Naive thymus-derived CD4-positive, alpha-beta T cell (primary cell): ENCODE results near the gene KRTAP5-7. TPM values are rescaled to one million over a fixed set of nuclear protein-coding genes. Genes with fewer than 3 reads are reported as not detected.
A peak's percentile ranks its signal among the peaks of the same experiment; 100 is the strongest.

ENCODE experiments used
- ATAC-seq: fragments of 150-1000 bp; cut with Tn5 transposase; 2 replicates; pipeline ENCODE4 v1.10.0; 2021; ENCODE audit warnings: mild to moderate bottlenecking, moderate library complexity
- CTCF ChIA-PET: fragments of 350-600 bp; sonication (Branson Sonifier 250); formaldehyde crosslinking; loops from one replicate; lab custom pipeline; 2021; ENCODE audit warnings: antibody characterized with exemption; lab: Charles Lee
- POLR2A ChIA-PET: fragments of 350-600 bp; sonication (Branson Sonifier 250); formaldehyde crosslinking; loops from one replicate; lab custom pipeline; 2021; ENCODE audit warnings: antibody characterized with exemption, inconsistent platforms; lab: Charles Lee
- DNase-seq, 9 donors: peaks; one replicate each; pipeline versions ENCODE4 v3.0.0 to v3.0.0-alpha.2; 2020 to 2022; ENCODE audit warnings: mixed read lengths in 1 of 9
- H3K27ac ChIP-seq: one replicate; pipeline ENCODE4 v1.7.0; 2013; ENCODE audit warnings: mild to moderate bottlenecking, low read depth, low read length, moderate library complexity
- H3K27me3 ChIP-seq, 2 donors: one replicate each; pipeline ENCODE4 v1.7.0; 2013; ENCODE audit warnings: low read length in 2 of 2, mild to moderate bottlenecking in 2 of 2, moderate library complexity in 2 of 2; ENCODE audit not compliant: control insufficient read depth in 2 of 2, insufficient read depth in 2 of 2
- H3K36me3 ChIP-seq, 3 experiments: 1 replicate in 2 of 3; 2 replicates in 1 of 3; pipeline ENCODE4 v1.7.0; 2013; ENCODE audit warnings: low read length in 3 of 3, mild to moderate bottlenecking in 3 of 3, moderate library complexity in 1 of 3; ENCODE audit not compliant: insufficient read depth in 3 of 3, control insufficient read depth in 2 of 3
- H3K4me1 ChIP-seq, 2 donors: one replicate each; pipeline ENCODE4 v1.7.0; 2013; ENCODE audit warnings: low read length in 2 of 2, mild to moderate bottlenecking in 2 of 2, moderate library complexity in 1 of 2; ENCODE audit not compliant: control insufficient read depth in 2 of 2, insufficient read depth in 2 of 2
- H3K4me3 ChIP-seq: 2 replicates; pipeline ENCODE4 v1.7.0; 2013; ENCODE audit warnings: mild to moderate bottlenecking, low read length
- H3K9me3 ChIP-seq, 3 experiments: 1 replicate in 2 of 3; 2 replicates in 1 of 3; pipeline ENCODE4 v1.7.0; 2013; ENCODE audit warnings: low read length in 3 of 3; ENCODE audit not compliant: control insufficient read depth in 2 of 3
- H3K27ac Mint-ChIP-seq, 9 donors: one replicate each; pipeline ENCODE4 v1.8.0; 2020 to 2022; ENCODE audit warnings: mixed read lengths in 9 of 9, mild to moderate bottlenecking in 8 of 9, moderate library complexity in 5 of 9, inconsistent platforms in 2 of 9
- H3K27me3 Mint-ChIP-seq, 5 donors: one replicate each; pipeline ENCODE4 v1.8.0; 2021 to 2022; ENCODE audit warnings: mixed read lengths in 5 of 5, mild to moderate bottlenecking in 1 of 5
- H3K36me3 Mint-ChIP-seq, 5 donors: one replicate each; pipeline ENCODE4 v1.8.0; 2020 to 2022; ENCODE audit warnings: mixed read lengths in 5 of 5, mild to moderate bottlenecking in 3 of 5, inconsistent platforms in 1 of 5
- H3K4me1 Mint-ChIP-seq, 7 donors: one replicate each; pipeline ENCODE4 v1.8.0; 2020 to 2022; ENCODE audit warnings: mixed read lengths in 7 of 7, mild to moderate bottlenecking in 3 of 7, inconsistent platforms in 1 of 7
- H3K4me3 Mint-ChIP-seq, 10 donors: one replicate each; pipeline ENCODE4 v1.8.0; 2020 to 2022; ENCODE audit warnings: mild to moderate bottlenecking in 10 of 10, mixed read lengths in 10 of 10, moderate library complexity in 6 of 10, inconsistent platforms in 2 of 10
- H3K9me3 Mint-ChIP-seq, 11 donors: one replicate each; pipeline ENCODE4 v1.8.0; 2020 to 2022; ENCODE audit warnings: mixed read lengths in 11 of 11, mild to moderate bottlenecking in 4 of 11, inconsistent platforms in 1 of 11, moderate library complexity in 1 of 11
- intact Hi-C, 2 donors: fragments of 100-400 bp; cut with micrococcal nuclease; formaldehyde crosslinking; loops; one replicate each; pipeline ENCODE4 v1.15.1; 2023
- polyA plus RNA-seq, 2 donors: library from polyadenylated mRNA; unstranded; fragments of 300-500 nt; fragmentation: Illumina TruSeq; gene quantifications; one replicate each; pipeline ENCODE4 v1.2.3, GENCODE V29; 2021
- total RNA-seq, 6 experiments: library from RNA in 5 of 6; stranded (reverse) in 5 of 6; gene quantifications; 1 replicate in 5 of 6; 2 replicates in 1 of 6; pipeline ENCODE4 v1.2.3 and lab custom pipeline; 2021 to 2026

KRTAP5-7 gene
- total and polyA plus RNA-seq, 7 experiments from 2014 or later = 0.21 to 0.37 TPM; not detected in 5

DNA sequence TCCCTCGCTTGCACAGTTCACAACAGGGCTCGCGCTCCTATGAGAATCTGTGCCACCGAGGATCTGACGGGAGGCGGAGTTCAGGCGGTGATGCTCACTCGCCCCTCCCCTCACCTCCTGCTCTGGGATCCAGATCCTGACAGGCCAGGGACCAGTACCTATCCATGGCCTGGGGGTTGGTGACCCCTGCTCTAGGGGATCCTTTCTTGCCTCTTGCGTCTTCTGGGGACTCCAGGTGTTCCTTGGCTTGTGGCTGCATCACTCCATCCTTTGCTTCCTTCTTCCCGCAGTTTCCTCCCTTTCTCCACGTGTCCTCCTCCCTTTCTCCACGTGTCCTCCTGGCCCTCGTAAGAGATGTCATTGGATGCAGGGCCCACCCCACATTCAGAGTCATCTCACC lies 30.6 kb upstream of the KRTAP5-7 start:
- no peaks in the 10 kb centered on the region for H3K9me3 ChIP-seq
- Mint-ChIP-seq H3K36me3 (peaks cover 35 to 89% (median 68%) of the 10 kb centered on the region in 5 donors), H3K27ac (no peak overlapping the region), H3K9me3 (no peaks in the 10 kb centered on the region), H3K27me3 (no peaks in the 10 kb centered on the region), H3K4me3 (no peak overlapping the region), H3K4me1 (peaks cover 0 to 5% (median 0%) of the 10 kb centered on the region in 7 donors)
- H3K27me3 ChIP-seq = no peaks in the 10 kb centered on the region
- ATAC-seq (no peak), DNase-seq (no peak)
- no peak overlapping the region for H3K27ac ChIP-seq
- ChIA-PET POLR2A (no interaction called here), CTCF (no interaction called here)
- intact Hi-C loops = no loop called here
- no peaks in the 10 kb centered on the region for H3K4me1 ChIP-seq
- H3K36me3 ChIP-seq = peaks cover 7 to 93% (median 21%) of the 10 kb centered on the region in 3 experiments
- no peak overlapping the region for H3K4me3 ChIP-seq

DNA sequence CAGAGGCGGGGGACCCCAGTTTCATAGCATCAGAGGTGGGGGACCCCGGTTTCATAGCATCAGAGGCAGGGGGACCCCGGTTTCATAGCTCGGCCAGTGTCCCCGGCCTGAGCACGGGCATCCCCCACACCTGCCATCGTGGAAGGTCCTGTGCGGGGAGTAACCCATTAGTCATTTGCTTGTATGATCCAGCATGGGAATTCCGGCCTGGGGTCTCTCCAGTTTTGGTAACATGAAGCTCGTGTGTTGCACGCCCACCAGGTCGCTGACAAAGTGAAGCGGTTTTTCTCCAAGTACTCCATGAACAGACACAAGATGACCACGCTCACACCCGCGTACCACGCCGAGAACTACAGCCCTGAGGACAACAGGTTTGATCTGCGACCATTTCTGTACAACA lies 29.0 kb upstream of the KRTAP5-7 start:
- no peak overlapping the region for H3K27ac Mint-ChIP-seq
- H3K27me3 Mint-ChIP-seq = no peaks in the 10 kb centered on the region
- H3K4me1 Mint-ChIP-seq = peaks cover 0 to 5% (median 0%) of the 10 kb centered on the region in 7 donors
- Histone ChIP-seq H3K9me3 (no peaks in the 10 kb centered on the region), H3K4me1 (no peaks in the 10 kb centered on the region), H3K27me3 (no peaks in the 10 kb centered on the region), H3K27ac (no peak overlapping the region), H3K4me3 (no peak overlapping the region), H3K36me3 (peaks cover 7 to 89% (median 13%) of the 10 kb centered on the region in 3 experiments)
- no peak overlapping the region for H3K4me3 Mint-ChIP-seq
- intact Hi-C loops = no loop called here
- no peak for ATAC-seq
- H3K36me3 Mint-ChIP-seq = peaks cover 26 to 87% (median 57%) of the 10 kb centered on the region in 5 donors
- peaks cover 0 to 2% (median 0%) of the 10 kb centered on the region in 11 donors for H3K9me3 Mint-ChIP-seq
- ChIA-PET CTCF (no interaction called here), POLR2A (no interaction called here)
- DNase-seq = no peak

DNA sequence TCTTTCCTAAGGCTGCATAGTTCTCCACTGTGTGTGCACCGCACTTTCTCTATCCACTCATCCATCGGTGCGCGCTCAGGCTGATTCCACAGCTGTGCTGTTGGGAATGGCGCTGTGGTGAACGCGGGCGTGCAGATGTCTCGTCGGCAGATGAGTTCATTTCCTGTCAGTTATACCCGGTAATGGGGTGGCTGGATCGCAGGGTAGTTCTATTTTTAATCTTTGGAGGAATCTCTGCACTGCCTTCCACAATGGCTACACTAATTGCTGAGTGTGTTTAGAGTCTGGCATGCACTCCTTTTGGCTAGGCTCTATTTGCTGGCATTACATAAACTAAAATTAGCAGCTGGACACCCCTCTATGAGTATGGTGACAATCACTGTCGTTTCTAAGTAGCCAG lies 27.9 kb upstream of the KRTAP5-7 start:
- peaks cover 0 to 5% (median 0%) of the 10 kb centered on the region in 7 donors for H3K4me1 Mint-ChIP-seq
- ChIA-PET POLR2A (no interaction called here), CTCF (no interaction called here)
- peak overlapping the region in 1 of 10 donors; percentile 15 for H3K4me3 Mint-ChIP-seq
- ATAC-seq = no peak
- H3K4me1 ChIP-seq = no peaks in the 10 kb centered on the region
- no peaks in the 10 kb centered on the region for H3K27me3 Mint-ChIP-seq
- no peak overlapping the region for H3K27ac ChIP-seq
- intact Hi-C loops = no loop called here
- H3K9me3 ChIP-seq = no peaks in the 10 kb centered on the region
- peaks cover 0 to 2% (median 0%) of the 10 kb centered on the region in 11 donors for H3K9me3 Mint-ChIP-seq
- DNase-seq = no peak
- H3K27me3 ChIP-seq = no peaks in the 10 kb centered on the region
- peaks cover 26 to 93% (median 63%) of the 10 kb centered on the region in 5 donors for H3K36me3 Mint-ChIP-seq
- H3K36me3 ChIP-seq = peaks cover 7 to 92% (median 17%) of the 10 kb centered on the region in 3 experiments
- no peak overlapping the region for H3K27ac Mint-ChIP-seq
- no peak overlapping the region for H3K4me3 ChIP-seq

DNA sequence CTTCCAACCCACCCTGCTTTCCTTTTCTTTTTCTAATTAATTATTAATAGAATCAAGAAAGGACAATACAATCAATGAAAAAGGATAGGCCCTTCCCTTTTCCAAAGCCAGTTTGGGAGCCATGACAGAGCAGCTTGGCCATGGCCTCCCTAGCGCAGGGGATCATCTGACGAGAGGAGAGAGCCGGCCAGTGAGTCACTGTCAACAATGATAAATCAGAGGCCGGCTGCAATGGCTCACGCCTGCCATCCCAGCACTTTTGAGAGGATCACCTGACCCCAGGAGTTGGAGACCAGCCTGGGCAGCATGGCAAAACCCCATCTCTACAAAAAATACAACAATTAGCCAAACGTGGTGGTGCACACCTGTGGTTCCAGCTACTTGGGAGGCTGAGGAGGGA lies 27.5 kb upstream of the KRTAP5-7 start:
- Histone ChIP-seq H3K27ac (no peak overlapping the region), H3K36me3 (peaks cover 7 to 92% (median 17%) of the 10 kb centered on the region in 3 experiments), H3K4me1 (no peaks in the 10 kb centered on the region), H3K4me3 (no peak overlapping the region), H3K27me3 (no peaks in the 10 kb centered on the region), H3K9me3 (no peaks in the 10 kb centered on the region)
- ChIA-PET CTCF (no interaction called here), POLR2A (no interaction called here)
- H3K27ac Mint-ChIP-seq = no peak overlapping the region
- H3K4me3 Mint-ChIP-seq = no peak overlapping the region
- intact Hi-C loops = no loop called here
- H3K4me1 Mint-ChIP-seq = peaks cover 0 to 5% (median 0%) of the 10 kb centered on the region in 7 donors
- DNase-seq (no peak), ATAC-seq (no peak)
- peaks cover 28 to 91% (median 63%) of the 10 kb centered on the region in 5 donors for H3K36me3 Mint-ChIP-seq
- H3K9me3 Mint-ChIP-seq = peaks cover 0 to 2% (median 0%) of the 10 kb centered on the region in 11 donors
- H3K27me3 Mint-ChIP-seq = no peaks in the 10 kb centered on the region

DNA sequence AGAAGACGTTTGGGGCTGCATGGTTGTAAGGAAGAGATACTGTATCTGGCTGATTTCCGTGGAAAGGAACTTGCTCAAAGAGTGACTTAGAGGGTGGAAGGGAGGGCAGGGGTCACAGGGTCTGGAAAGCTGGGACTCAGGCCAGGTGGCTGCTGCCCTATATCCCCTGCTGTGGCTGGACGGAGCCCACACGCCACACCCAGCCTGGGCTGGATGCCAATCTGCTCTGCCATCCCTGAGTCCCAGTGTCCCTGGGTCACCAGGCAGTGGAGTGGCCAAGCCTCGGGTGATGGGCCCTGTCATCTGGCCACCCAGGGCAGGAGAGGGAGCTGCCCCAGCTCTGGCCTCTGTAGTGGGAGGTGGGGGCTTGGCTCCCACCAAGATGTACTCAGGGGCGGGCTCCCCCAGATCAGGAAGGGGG lies 26.5 kb upstream of the KRTAP5-7 start:
- H3K36me3 Mint-ChIP-seq = peaks cover 31 to 91% (median 63%) of the 10 kb centered on the region in 5 donors
- peaks cover 7 to 88% (median 13%) of the 10 kb centered on the region in 3 experiments for H3K36me3 ChIP-seq
- intact Hi-C loops = no loop called here
- no peaks in the 10 kb centered on the region for H3K9me3 ChIP-seq
- H3K27me3 Mint-ChIP-seq = no peaks in the 10 kb centered on the region
- no peak overlapping the region for H3K4me3 ChIP-seq
- no peaks in the 10 kb centered on the region for H3K4me1 ChIP-seq
- ChIA-PET POLR2A (no interaction called here), CTCF (no interaction called here)
- H3K9me3 Mint-ChIP-seq = peaks cover 0 to 10% (median 2%) of the 10 kb centered on the region in 11 donors
- DNase-seq (no peak), ATAC-seq (no peak)
- H3K4me1 Mint-ChIP-seq = peaks cover 0 to 5% (median 0%) of the 10 kb centered on the region in 7 donors
- H3K4me3 Mint-ChIP-seq = no peak overlapping the region
- H3K27me3 ChIP-seq = no peaks in the 10 kb centered on the region
- H3K27ac ChIP-seq = no peak overlapping the region
- no peak overlapping the region for H3K27ac Mint-ChIP-seq

GRCh38 chr11:71501071-71501985 lies 25.7 kb upstream of the KRTAP5-7 start:
- H3K4me3 Mint-ChIP-seq = no peak overlapping the region
- ChIA-PET POLR2A (no interaction called here), CTCF (no interaction called here)
- intact Hi-C loops = no loop called here
- peaks cover 0 to 17% (median 3%) of the 10 kb centered on the region in 11 donors for H3K9me3 Mint-ChIP-seq
- no peak overlapping the region for H3K27ac Mint-ChIP-seq
- H3K27me3 ChIP-seq = no peaks in the 10 kb centered on the region
- ATAC-seq (no peak), DNase-seq (no peak)
- no peaks in the 10 kb centered on the region for H3K4me1 ChIP-seq
- no peaks in the 10 kb centered on the region for H3K27me3 Mint-ChIP-seq
- H3K4me3 ChIP-seq = no peak overlapping the region
- peaks cover 0 to 5% (median 0%) of the 10 kb centered on the region in 7 donors for H3K4me1 Mint-ChIP-seq
- peaks cover 38 to 91% (median 62%) of the 10 kb centered on the region in 5 donors for H3K36me3 Mint-ChIP-seq
- no peak overlapping the region for H3K27ac ChIP-seq
- peaks cover 0 to 3% (median 0%) of the 10 kb centered on the region in 3 experiments for H3K9me3 ChIP-seq
- peaks cover 7 to 87% (median 13%) of the 10 kb centered on the region in 3 experiments for H3K36me3 ChIP-seq
